ENCODE measurements around the gene NETO1.

Gene NETO1

GRCh38 chr18:72898870-72899269, 31.1 kb upstream of the NETO1 start:
- no peaks in the 10 kb centered on the region for H3K9me3 ChIP-seq
- no peak overlapping the region for H3K27ac ChIP-seq
- no peak overlapping the region for H3K4me3 ChIP-seq (ENCODE audit: low read depth in 1 of 2, low read length in 1 of 2)
- H3K36me3 ChIP-seq, result no peaks in the 10 kb centered on the region
- no peaks in the 10 kb centered on the region for H3K27me3 ChIP-seq
- TF ChIP-seq, protein P1, sequence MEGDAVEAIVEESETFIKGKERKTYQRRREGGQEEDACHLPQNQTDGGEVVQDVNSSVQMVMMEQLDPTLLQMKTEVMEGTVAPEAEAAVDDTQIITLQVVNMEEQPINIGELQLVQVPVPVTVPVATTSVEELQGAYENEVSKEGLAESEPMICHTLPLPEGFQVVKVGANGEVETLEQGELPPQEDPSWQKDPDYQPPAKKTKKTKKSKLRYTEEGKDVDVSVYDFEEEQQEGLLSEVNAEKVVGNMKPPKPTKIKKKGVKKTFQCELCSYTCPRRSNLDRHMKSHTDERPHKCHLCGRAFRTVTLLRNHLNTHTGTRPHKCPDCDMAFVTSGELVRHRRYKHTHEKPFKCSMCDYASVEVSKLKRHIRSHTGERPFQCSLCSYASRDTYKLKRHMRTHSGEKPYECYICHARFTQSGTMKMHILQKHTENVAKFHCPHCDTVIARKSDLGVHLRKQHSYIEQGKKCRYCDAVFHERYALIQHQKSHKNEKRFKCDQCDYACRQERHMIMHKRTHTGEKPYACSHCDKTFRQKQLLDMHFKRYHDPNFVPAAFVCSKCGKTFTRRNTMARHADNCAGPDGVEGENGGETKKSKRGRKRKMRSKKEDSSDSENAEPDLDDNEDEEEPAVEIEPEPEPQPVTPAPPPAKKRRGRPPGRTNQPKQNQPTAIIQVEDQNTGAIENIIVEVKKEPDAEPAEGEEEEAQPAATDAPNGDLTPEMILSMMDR (IDR thresholded peaks at IDR 0.05), result no peak
- no peaks in the 10 kb centered on the region for H3K4me1 ChIP-seq (ENCODE audit: control insufficient read depth in 1 of 2, insufficient read depth in 1 of 2, low read depth in 1 of 2, low read length in 1 of 2)

- Histone ChIP-seq H3K4me3 (ENCODE audit: low read depth in 1 of 2, low read length in 1 of 2) (no peak overlapping the region), H3K27me3 (no peaks in the 10 kb centered on the region)
- TF ChIP-seq, protein P1 (IDR thresholded peaks at IDR 0.05), result no peak
Measured at GRCh38 chr18:72895548-72895947, 27.8 kb upstream of the NETO1 start.

DNA sequence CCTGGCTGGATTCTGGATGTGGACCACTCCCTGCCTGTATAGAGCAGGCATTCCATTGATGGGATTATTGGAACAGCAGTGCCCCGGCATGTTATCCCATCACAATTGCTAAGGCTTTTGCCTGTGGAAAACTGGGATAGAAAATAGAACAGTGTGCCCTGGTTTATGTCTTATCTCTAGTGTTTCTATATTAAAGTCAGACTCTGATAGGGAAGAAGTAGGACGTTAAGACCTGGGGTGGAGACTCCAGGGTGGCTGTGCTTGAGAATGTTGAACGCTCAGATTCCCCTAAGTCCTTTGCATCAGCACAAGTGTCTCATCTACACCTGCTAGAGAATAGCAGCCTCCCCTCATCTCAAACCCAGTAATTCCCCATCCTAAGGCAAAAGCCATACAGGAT, 10.8 kb upstream of the NETO1 start:
- Histone ChIP-seq H3K36me3 (no peaks in the 10 kb centered on the region), H3K9me3 (no peaks in the 10 kb centered on the region), H3K4me3 (ENCODE audit: low read depth in 1 of 2, low read length in 1 of 2) (no peak overlapping the region), H3K4me1 (ENCODE audit: control insufficient read depth in 1 of 2, insufficient read depth in 1 of 2, low read depth in 1 of 2, low read length in 1 of 2) (no peaks in the 10 kb centered on the region), H3K27me3 (no peaks in the 10 kb centered on the region), H3K27ac (no peak overlapping the region)
- TF ChIP-seq, protein P1 (IDR thresholded peaks at IDR 0.05), result no peak

More at GRCh38 chr18:72895548-72895947, 27.8 kb upstream of the NETO1 start:
- Histone ChIP-seq H3K9me3 (no peaks in the 10 kb centered on the region), H3K27ac (no peak overlapping the region), H3K4me1 (ENCODE audit: control insufficient read depth in 1 of 2, insufficient read depth in 1 of 2, low read depth in 1 of 2, low read length in 1 of 2) (no peaks in the 10 kb centered on the region), H3K36me3 (no peaks in the 10 kb centered on the region)

DNA sequence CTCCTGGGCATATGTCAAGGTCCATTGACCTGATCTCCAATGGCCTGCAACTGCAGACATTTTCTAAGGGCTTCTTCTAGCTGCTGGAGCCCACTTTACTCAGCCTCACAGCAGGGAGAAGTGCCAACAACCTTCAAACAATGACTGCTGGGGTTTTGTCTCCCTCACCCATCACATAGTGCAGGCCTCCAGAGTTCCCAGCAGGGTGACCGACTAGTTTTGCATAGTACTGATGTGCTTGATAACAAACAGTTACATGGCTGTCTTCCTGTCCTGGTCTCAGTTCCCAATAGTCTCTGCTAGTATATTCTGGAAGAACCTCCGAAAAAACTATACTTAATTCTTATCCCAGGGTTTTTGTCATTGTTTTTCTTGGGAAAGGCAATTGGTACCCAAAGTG, 10.4 kb upstream of the NETO1 start:
- H3K36me3 ChIP-seq, result no peaks in the 10 kb centered on the region
- no peak overlapping the region for H3K27ac ChIP-seq
- H3K27me3 ChIP-seq, result no peaks in the 10 kb centered on the region
- H3K4me3 ChIP-seq (ENCODE audit: low read depth in 1 of 2, low read length in 1 of 2), result no peak overlapping the region
- TF ChIP-seq, protein P1 (IDR thresholded peaks at IDR 0.05), result no peak
- H3K9me3 ChIP-seq, result no peaks in the 10 kb centered on the region
- H3K4me1 ChIP-seq (ENCODE audit: control insufficient read depth in 1 of 2, insufficient read depth in 1 of 2, low read depth in 1 of 2, low read length in 1 of 2), result no peaks in the 10 kb centered on the region

DNA sequence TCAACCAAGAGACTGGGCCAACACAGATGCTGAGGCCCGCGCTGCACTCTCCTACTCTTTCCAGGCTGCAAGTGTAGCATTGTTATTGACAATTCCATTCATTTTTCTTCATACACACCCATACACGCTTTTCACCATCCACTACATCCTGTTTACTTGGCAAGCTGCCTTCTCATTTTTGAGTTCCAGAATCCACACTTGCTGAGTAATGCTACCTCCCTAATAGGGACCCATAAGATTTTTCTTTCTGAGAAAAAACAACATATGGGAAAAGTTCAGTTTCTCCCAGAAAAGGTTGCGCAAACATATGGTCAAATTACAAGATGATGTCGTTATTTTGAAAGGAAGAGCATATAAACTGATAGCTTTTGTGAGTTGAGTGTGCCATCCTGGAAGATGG, 3.3 kb upstream of the NETO1 start:
- Histone ChIP-seq H3K4me3 (ENCODE audit: low read depth in 1 of 2, low read length in 1 of 2) (no peak overlapping the region), H3K9me3 (no peaks in the 10 kb centered on the region), H3K27me3 (peaks cover 53% of the 10 kb centered on the region), H3K4me1 (ENCODE audit: control insufficient read depth in 1 of 2, insufficient read depth in 1 of 2, low read depth in 1 of 2, low read length in 1 of 2) (no peaks in the 10 kb centered on the region), H3K36me3 (no peaks in the 10 kb centered on the region), H3K27ac (no peak overlapping the region)
- TF ChIP-seq, protein P1 (IDR thresholded peaks at IDR 0.05), result no peak
